HepG2 (cell line): ENCODE measurements around the gene SLA2. TPM values are rescaled to one million over a fixed set of nuclear protein-coding genes. Genes with fewer than 3 reads are reported as not detected.
A peak's percentile ranks its signal among the peaks of the same experiment; 100 is the strongest.

Source experiments
- ARHGAP35 ChIP-seq: sonication (generic); formaldehyde crosslinking; IDR thresholded peaks from 2 replicates; pipeline ENCODE4 v1.9.0; 2022; ENCODE audit warnings: mild to moderate bottlenecking, inconsistent platforms, moderate library complexity, missing genetic modification reagents, borderline replicate concordance
- ATF7 ChIP-seq, 2 experiments: fragments of 450-650 bp in 1 of 2; sonication (generic) in 1 of 2; formaldehyde crosslinking in 1 of 2; IDR thresholded peaks; 2 replicates each; pipeline versions ENCODE4 v1.4.0 to v1.6.1; 2016 to 2020; ENCODE audit warnings: antibody characterized with exemption in 1 of 2, mild to moderate bottlenecking in 1 of 2, missing genetic modification reagents in 1 of 2
- HMGA1 ChIP-seq: sonication (generic); formaldehyde crosslinking; conservative IDR thresholded peaks from 2 replicates; pipeline ENCODE4 v1.4.0; 2020; ENCODE audit warnings: missing genetic modification reagents
- HNF1A ChIP-seq, 2 experiments: sonication (generic) in 1 of 2; formaldehyde crosslinking in 1 of 2; IDR thresholded peaks; 2 replicates each; pipeline versions ENCODE4 v1.4.0 to v1.6.1; 2016 to 2020; ENCODE audit warnings: borderline replicate concordance in 1 of 2, low read depth in 1 of 2, mild to moderate bottlenecking in 1 of 2, missing genetic modification reagents in 1 of 2
- KDM2A ChIP-seq: sonication (generic); formaldehyde crosslinking; IDR thresholded peaks from 2 replicates; pipeline ENCODE4 v1.4.0; 2020; ENCODE audit warnings: low read depth, missing genetic modification reagents, borderline replicate concordance
- MEIS2 ChIP-seq: sonication (generic); formaldehyde crosslinking; IDR thresholded peaks from 2 replicates; pipeline ENCODE4 v1.9.0; 2021; ENCODE audit warnings: mild to moderate bottlenecking, missing genetic modification reagents
- MIER3 ChIP-seq: IDR thresholded peaks from 2 replicates; pipeline ENCODE4 v1.6.1; 2016; ENCODE audit warnings: missing compliant biosample characterization, borderline replicate concordance
- NFE2 ChIP-seq: sonication (generic); formaldehyde crosslinking; IDR thresholded peaks from 2 replicates; pipeline ENCODE4 v1.4.0; 2020; ENCODE audit warnings: missing genetic modification reagents
- NR1H2 ChIP-seq: sonication (generic); formaldehyde crosslinking; IDR thresholded peaks from 2 replicates; pipeline ENCODE4 v1.8.1; 2022; ENCODE audit warnings: low read depth, missing genetic modification reagents, borderline replicate concordance
- NR2F2 ChIP-seq: IDR thresholded peaks from 2 replicates; pipeline ENCODE4 v1.6.1; 2012; ENCODE audit warnings: low read depth, inconsistent platforms, borderline replicate concordance
- PLRG1 ChIP-seq: fragments of 450-650 bp; conservative IDR thresholded peaks from 2 replicates; pipeline ENCODE4 v1.6.1; 2016
- PPARG ChIP-seq: conservative IDR thresholded peaks from 2 replicates; pipeline ENCODE4 v1.6.1; 2016; ENCODE audit warnings: missing biosample characterization, missing genetic modification reagents
- YEATS4 ChIP-seq: sonication (generic); formaldehyde crosslinking; IDR thresholded peaks from 2 replicates; pipeline ENCODE4 v1.4.0; 2020; ENCODE audit warnings: missing genetic modification reagents, borderline replicate concordance
- ZFP1 ChIP-seq: IDR thresholded peaks from 2 replicates; pipeline ENCODE4 v1.6.1; 2016
- ZFX ChIP-seq: sonication (generic); formaldehyde crosslinking; IDR thresholded peaks from 2 replicates; pipeline ENCODE4 v1.4.0; 2020; ENCODE audit warnings: mild to moderate bottlenecking, low read depth, missing genetic modification reagents, moderate library complexity
- ZNF619 ChIP-seq: sonication (generic); formaldehyde crosslinking; IDR thresholded peaks from 2 replicates; pipeline ENCODE4 v1.4.0; 2020; ENCODE audit warnings: mild to moderate bottlenecking, missing genetic modification reagents
- ZNF670 ChIP-seq: sonication (generic); formaldehyde crosslinking; IDR thresholded peaks from 2 replicates; pipeline ENCODE4 v1.8.0; 2022; ENCODE audit warnings: mild to moderate bottlenecking, missing genetic modification reagents, borderline replicate concordance
- polyA plus RNA-seq, 8 experiments: library from polyadenylated mRNA; depleted of rRNA in 3 of 8; stranded (reverse) in 7 of 8; unstranded in 1 of 8; fragments of >200 nt; fragmentation: Illumina TruSeq in 4 of 8; extraction: Trizol in 4 of 8; gene quantifications; 2 replicates each; pipeline versions ENCODE4 v1.2.1 to v1.2.3, GENCODE V29; 2011 to 2016; ENCODE audit warnings: low read depth in 4 of 8, missing spikeins in 1 of 8, mixed read lengths in 1 of 8; ENCODE audit not compliant: insufficient read depth in 1 of 8
- total RNA-seq, 5 experiments: library from RNA; depleted of rRNA; stranded (reverse); fragments of >200 nt; fragmentation: Illumina TruSeq; extraction: Trizol; gene quantifications; 2 replicates each; pipeline ENCODE4 v1.2.3, GENCODE V29; 2016; ENCODE audit warnings: low read depth in 1 of 5
- TF ChIP-seq, protein P1 (sequence below): sonication (generic); formaldehyde crosslinking; IDR thresholded peaks from 2 replicates; pipeline ENCODE4 v1.4.0; 2020; ENCODE audit warnings: mild to moderate bottlenecking, missing genetic modification reagents
- TF ChIP-seq, protein P2 (sequence below): sonication (generic); formaldehyde crosslinking; IDR thresholded peaks from 2 replicates; pipeline ENCODE4 v1.5.0; 2020; ENCODE audit warnings: missing genetic modification reagents

The SLA2 gene
- total and polyA plus RNA-seq, 2 of the 13 experiments (the other 11 are each of a cell fraction or from before 2014, with no cell fraction given) = 1.6 to 3.6 TPM

DNA sequence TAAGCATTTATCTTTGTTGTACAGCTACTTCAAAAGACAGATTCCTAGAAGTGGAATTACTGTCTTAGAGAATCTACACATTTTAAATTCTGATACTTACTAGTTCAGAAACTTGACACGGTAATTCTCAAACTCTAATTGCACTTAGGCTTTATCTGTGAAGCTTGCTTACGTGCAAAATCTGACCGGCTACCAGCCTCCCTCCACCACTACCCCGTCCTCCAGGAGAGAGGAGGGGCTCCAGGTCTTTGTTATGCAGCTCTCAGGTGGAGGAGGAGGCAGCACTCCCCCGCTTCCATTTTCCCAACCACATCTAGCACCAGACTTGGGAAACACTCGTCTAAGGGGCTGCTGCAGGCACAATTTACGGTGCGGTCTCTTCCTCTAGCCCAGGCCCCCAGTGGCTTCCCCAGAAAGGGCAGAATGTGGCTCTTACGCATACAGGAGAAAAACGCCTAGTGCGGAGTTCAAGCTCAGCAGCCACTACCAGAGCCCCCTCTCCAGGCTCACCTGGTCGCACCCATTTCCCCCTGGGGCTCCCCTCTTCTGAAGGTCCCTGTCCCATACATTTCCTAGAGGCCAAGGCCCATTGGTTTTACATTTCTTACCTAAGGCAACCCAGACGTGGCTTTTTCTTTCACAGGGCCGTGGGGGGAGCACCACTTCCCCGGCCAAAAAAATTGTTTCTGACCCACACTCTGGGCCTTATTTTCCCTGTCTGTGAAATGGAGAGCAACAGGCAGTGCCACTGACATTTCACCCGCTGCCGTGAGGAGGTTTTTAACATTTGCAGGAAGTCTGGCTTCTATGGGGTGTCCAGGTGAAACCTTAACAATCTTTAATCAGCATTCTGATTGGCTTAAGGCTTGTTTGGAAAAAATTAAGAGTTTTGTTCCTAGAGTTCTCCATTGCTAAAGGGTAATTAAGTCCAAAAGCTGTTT lies 74.2 kb downstream of the SLA2 start (continued):
- no peak for TF ChIP-seq NR1H2 (CRISPR knock-in tag)
- TF ChIP-seq, protein P1, sequence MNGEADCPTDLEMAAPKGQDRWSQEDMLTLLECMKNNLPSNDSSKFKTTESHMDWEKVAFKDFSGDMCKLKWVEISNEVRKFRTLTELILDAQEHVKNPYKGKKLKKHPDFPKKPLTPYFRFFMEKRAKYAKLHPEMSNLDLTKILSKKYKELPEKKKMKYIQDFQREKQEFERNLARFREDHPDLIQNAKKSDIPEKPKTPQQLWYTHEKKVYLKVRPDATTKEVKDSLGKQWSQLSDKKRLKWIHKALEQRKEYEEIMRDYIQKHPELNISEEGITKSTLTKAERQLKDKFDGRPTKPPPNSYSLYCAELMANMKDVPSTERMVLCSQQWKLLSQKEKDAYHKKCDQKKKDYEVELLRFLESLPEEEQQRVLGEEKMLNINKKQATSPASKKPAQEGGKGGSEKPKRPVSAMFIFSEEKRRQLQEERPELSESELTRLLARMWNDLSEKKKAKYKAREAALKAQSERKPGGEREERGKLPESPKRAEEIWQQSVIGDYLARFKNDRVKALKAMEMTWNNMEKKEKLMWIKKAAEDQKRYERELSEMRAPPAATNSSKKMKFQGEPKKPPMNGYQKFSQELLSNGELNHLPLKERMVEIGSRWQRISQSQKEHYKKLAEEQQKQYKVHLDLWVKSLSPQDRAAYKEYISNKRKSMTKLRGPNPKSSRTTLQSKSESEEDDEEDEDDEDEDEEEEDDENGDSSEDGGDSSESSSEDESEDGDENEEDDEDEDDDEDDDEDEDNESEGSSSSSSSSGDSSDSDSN = peak; percentile 69; the same call in 1 of the 2 replicates
- 0 out of 2 replicates have a peak, but pooled peaks have one; percentile 39 for TF ChIP-seq ZFP1 (CRISPR knock-in tag)
- no peak for TF ChIP-seq HNF1A (IDR thresholded peaks at IDR 0.05; ENCODE audit: low read depth)
- TF ChIP-seq HNF1A (CRISPR knock-in tag; IDR thresholded peaks at IDR 0.05; ENCODE audit: borderline replicate concordance) = 0 out of 2 replicates have a peak, but pooled peaks have one; percentile 25
- no peak for TF ChIP-seq NFE2 (CRISPR knock-in tag)
- 0 out of 2 replicates have a peak, but pooled peaks have one; percentile 14 for TF ChIP-seq ZNF619 (CRISPR knock-in tag)
- TF ChIP-seq YEATS4 (CRISPR knock-in tag) = peak; percentile 34; the same call in 1 of the 2 replicates
- TF ChIP-seq NR2F2 = peak; percentile 31; the same call in 1 of the 2 replicates
- no peak for TF ChIP-seq PLRG1
- no peak for TF ChIP-seq ATF7 (IDR thresholded peaks at IDR 0.05)
- TF ChIP-seq ATF7 (CRISPR knock-in tag; IDR thresholded peaks at IDR 0.05) = 0 out of 2 replicates have a peak, but pooled peaks have one; percentile 51
- peak; percentile 62 for TF ChIP-seq ZFX (CRISPR knock-in tag)
- TF ChIP-seq, protein P2, sequence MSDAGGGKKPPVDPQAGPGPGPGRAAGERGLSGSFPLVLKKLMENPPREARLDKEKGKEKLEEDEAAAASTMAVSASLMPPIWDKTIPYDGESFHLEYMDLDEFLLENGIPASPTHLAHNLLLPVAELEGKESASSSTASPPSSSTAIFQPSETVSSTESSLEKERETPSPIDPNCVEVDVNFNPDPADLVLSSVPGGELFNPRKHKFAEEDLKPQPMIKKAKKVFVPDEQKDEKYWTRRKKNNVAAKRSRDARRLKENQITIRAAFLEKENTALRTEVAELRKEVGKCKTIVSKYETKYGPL (CRISPR knock-in tag) = no peak
- TF ChIP-seq MIER3 (CRISPR knock-in tag) = 0 out of 2 replicates have a peak, but pooled peaks have one; percentile 17
- TF ChIP-seq KDM2A (CRISPR knock-in tag) = peak; percentile 39
- no peak for TF ChIP-seq HMGA1
- TF ChIP-seq ZNF670 (CRISPR knock-in tag) = 0 out of 2 replicates have a peak, but pooled peaks have one; percentile 6
- 0 out of 2 replicates have a peak, but pooled peaks have one; percentile 20 for TF ChIP-seq ARHGAP35 (CRISPR knock-in tag)
- no peak for TF ChIP-seq MEIS2 (CRISPR knock-in tag)
- TF ChIP-seq PPARG = 0 out of 2 replicates have a peak, but pooled peaks have one; percentile 9
